22Rv1 (cell line): ENCODE data around the gene MXRA7.

Experiments used
- CTCF ChIP-seq: fragments of 450-650 bp; IDR thresholded peaks from 2 replicates; pipeline ENCODE4 v1.5.1; 2017; ENCODE audit warnings: mild to moderate bottlenecking
- ZFX ChIP-seq: fragments of 450-650 bp; IDR thresholded peaks from 2 replicates; pipeline ENCODE4 v1.6.1; 2017; ENCODE audit warnings: antibody characterized with exemption, borderline replicate concordance

GRCh38 chr17:76667786-76668453 is 42.8 kb downstream of the MXRA7 start:
- TF ChIP-seq CTCF: no peak
- TF ChIP-seq ZFX: no peak
